ENCODE data around the gene C1QTNF5.
A peak's percentile ranks its signal among the peaks of the same experiment; 100 is the strongest.

The C1QTNF5 gene

GRCh38 chr11:119338965-119339588 is 1.6 kb downstream of the C1QTNF5 start:
- DNase-seq, result no peak

- peak; percentile 73 for DNase-seq
These were observed 2.3 kb downstream of the C1QTNF5 start for GRCh38 chr11:119338318-119338890.

- DNase-seq, result no peak
These were observed 2.9 kb downstream of the C1QTNF5 start for GRCh38 chr11:119337581-119338317.

- no peak for DNase-seq
These were observed 3.8 kb downstream of the C1QTNF5 start for GRCh38 chr11:119336744-119337469.

GRCh38 chr11:119335655-119336543 is 4.8 kb downstream of the C1QTNF5 start:
- no peak for DNase-seq

GRCh38 chr11:119335091-119335654 is 5.5 kb downstream of the C1QTNF5 start:
- DNase-seq, result no peak

GRCh38 chr11:119334174-119334930 is 6.3 kb downstream of the C1QTNF5 start, which contains the start of gene RNF26:
Gene RNF26 (plus strand): TSS chr11:119334527. CDS start chr11:119335123, 596 bp downstream.
- DNase-seq, result peak; percentile 88

GRCh38 chr11:119332111-119332765 is 8.4 kb downstream of the C1QTNF5 start:
- no peak for DNase-seq

GRCh38 chr11:119330237-119330636 is 10.4 kb downstream of the C1QTNF5 start:
- DNase-seq, result no peak

GRCh38 chr11:119329320-119329719 is 11.4 kb downstream of the C1QTNF5 start:
- DNase-seq, result no peak

- no peak for DNase-seq
These were observed 16.5 kb downstream of the C1QTNF5 start for GRCh38 chr11:119324189-119324588.

GRCh38 chr11:119323532-119324033 is 17.1 kb downstream of the C1QTNF5 start:
- DNase-seq, result peak; percentile 47

GRCh38 chr11:119322921-119323531 is 17.7 kb downstream of the C1QTNF5 start:
- DNase-seq, result no peak

GRCh38 chr11:119322360-119322739 is 18.3 kb downstream of the C1QTNF5 start:
- DNase-seq, result no peak

GRCh38 chr11:119320776-119321524 is 19.7 kb downstream of the C1QTNF5 start:
- peak; percentile 83 for DNase-seq

- DNase-seq, result no peak
These were observed 20.4 kb downstream of the C1QTNF5 start for GRCh38 chr11:119320240-119320775.

GRCh38 chr11:119319700-119320239 is 20.9 kb downstream of the C1QTNF5 start:
- no peak for DNase-seq

GRCh38 chr11:119319136-119319699 is 21.5 kb downstream of the C1QTNF5 start:
- no peak for DNase-seq

All from right kidney (tissue), 1 donor.